Measurements from ENCODE around the gene PPM1H. TPM values are rescaled to one million over a fixed set of nuclear protein-coding genes. Genes with fewer than 3 reads are reported as not detected.

The PPM1H gene
- total RNA-seq, 1 donor from 2014 or later, result 6.3 TPM

GRCh38 chr12:62959745-62960144 is 24.8 kb upstream of the PPM1H start:
- H3K9me3 Mint-ChIP-seq (ENCODE audit: unreplicated experiment), result peaks cover 2% of the 10 kb centered on the region
- peaks cover 3% of the 10 kb centered on the region for H3K4me1 Mint-ChIP-seq (ENCODE audit: low read depth, unreplicated experiment)
- no peak overlapping the region for H3K4me3 Mint-ChIP-seq (ENCODE audit: unreplicated experiment)
- DNase-seq, result no peak
- no peaks in the 10 kb centered on the region for H3K27me3 Mint-ChIP-seq (ENCODE audit: unreplicated experiment)
- no peaks in the 10 kb centered on the region for H3K36me3 Mint-ChIP-seq (ENCODE audit: unreplicated experiment)
- TF ChIP-seq, protein P1, sequence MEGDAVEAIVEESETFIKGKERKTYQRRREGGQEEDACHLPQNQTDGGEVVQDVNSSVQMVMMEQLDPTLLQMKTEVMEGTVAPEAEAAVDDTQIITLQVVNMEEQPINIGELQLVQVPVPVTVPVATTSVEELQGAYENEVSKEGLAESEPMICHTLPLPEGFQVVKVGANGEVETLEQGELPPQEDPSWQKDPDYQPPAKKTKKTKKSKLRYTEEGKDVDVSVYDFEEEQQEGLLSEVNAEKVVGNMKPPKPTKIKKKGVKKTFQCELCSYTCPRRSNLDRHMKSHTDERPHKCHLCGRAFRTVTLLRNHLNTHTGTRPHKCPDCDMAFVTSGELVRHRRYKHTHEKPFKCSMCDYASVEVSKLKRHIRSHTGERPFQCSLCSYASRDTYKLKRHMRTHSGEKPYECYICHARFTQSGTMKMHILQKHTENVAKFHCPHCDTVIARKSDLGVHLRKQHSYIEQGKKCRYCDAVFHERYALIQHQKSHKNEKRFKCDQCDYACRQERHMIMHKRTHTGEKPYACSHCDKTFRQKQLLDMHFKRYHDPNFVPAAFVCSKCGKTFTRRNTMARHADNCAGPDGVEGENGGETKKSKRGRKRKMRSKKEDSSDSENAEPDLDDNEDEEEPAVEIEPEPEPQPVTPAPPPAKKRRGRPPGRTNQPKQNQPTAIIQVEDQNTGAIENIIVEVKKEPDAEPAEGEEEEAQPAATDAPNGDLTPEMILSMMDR (IDR thresholded peaks at IDR 0.05; ENCODE audit: partially characterized antibody, unreplicated experiment), result no peak
- no peak overlapping the region for H3K27ac Mint-ChIP-seq (ENCODE audit: unreplicated experiment)

DNA sequence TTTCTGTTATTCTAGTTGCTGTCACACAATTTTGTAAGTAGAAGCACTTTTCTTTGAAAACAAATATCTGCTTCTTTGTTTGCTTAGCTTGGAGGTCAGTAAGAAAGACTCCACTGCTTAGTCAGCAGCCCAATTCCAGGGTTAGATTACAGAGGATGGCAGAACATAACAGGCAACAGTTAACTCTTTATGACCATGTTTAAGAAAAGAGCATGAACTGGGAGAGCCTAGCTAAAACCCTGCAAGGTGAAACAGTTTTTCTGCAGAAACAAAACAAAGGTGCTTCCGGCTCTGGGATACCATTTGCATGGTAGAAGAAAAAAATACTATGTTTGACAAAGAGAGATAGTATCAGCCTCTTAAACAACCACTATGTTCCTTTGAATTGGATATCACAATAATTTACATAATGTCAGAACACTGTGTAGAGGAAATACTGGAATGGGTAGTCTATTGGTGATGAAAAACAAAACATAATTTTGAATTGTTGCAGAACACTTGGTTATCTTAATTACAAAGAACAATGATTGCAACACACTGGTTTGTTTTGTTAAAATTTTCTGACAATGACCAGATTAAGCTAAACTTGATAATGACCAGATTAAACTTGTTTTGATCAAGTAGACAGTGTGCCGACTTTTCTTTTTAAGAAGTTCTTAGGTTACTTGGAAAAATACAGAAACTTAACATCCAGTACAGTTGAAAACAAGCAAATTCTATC is 22.4 kb upstream of the PPM1H start:
- H3K36me3 Mint-ChIP-seq (ENCODE audit: unreplicated experiment), result no peaks in the 10 kb centered on the region
- H3K27ac Mint-ChIP-seq (ENCODE audit: unreplicated experiment), result no peak overlapping the region
- no peaks in the 10 kb centered on the region for H3K27me3 Mint-ChIP-seq (ENCODE audit: unreplicated experiment)
- H3K9me3 Mint-ChIP-seq (ENCODE audit: unreplicated experiment), result peaks cover 2% of the 10 kb centered on the region
- TF ChIP-seq, protein P1 (IDR thresholded peaks at IDR 0.05; ENCODE audit: partially characterized antibody, unreplicated experiment), result no peak
- H3K4me3 Mint-ChIP-seq (ENCODE audit: unreplicated experiment), result no peak overlapping the region
- H3K4me1 Mint-ChIP-seq (ENCODE audit: low read depth, unreplicated experiment), result peaks cover 3% of the 10 kb centered on the region
- DNase-seq, result no peak

DNA sequence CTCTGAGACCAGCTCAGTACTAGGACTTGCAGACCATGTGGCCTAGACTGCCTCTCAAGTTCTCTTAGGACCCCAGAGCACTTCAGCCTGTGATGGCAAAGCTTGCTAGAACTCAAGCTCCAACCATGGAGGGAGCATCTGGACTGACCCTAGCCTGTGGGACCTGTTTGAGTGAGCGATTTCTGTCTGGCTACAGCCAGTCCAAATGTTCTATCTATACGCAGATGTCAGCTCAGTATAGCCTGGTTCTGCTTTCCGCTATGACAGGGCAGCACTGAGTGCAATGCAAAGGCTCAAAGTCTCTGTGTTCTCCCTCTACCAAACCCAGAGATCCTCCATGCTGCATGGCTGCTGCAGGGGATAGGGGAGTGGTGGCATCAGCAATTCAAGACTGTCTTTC is 20.7 kb upstream of the PPM1H start:
- no peak for DNase-seq
- peaks cover 2% of the 10 kb centered on the region for H3K9me3 Mint-ChIP-seq (ENCODE audit: unreplicated experiment)
- TF ChIP-seq, protein P1 (IDR thresholded peaks at IDR 0.05; ENCODE audit: partially characterized antibody, unreplicated experiment), result no peak
- no peaks in the 10 kb centered on the region for H3K36me3 Mint-ChIP-seq (ENCODE audit: unreplicated experiment)
- H3K27ac Mint-ChIP-seq (ENCODE audit: unreplicated experiment), result no peak overlapping the region
- peaks cover 3% of the 10 kb centered on the region for H3K4me1 Mint-ChIP-seq (ENCODE audit: low read depth, unreplicated experiment)
- no peaks in the 10 kb centered on the region for H3K27me3 Mint-ChIP-seq (ENCODE audit: unreplicated experiment)
- no peak overlapping the region for H3K4me3 Mint-ChIP-seq (ENCODE audit: unreplicated experiment)

DNA sequence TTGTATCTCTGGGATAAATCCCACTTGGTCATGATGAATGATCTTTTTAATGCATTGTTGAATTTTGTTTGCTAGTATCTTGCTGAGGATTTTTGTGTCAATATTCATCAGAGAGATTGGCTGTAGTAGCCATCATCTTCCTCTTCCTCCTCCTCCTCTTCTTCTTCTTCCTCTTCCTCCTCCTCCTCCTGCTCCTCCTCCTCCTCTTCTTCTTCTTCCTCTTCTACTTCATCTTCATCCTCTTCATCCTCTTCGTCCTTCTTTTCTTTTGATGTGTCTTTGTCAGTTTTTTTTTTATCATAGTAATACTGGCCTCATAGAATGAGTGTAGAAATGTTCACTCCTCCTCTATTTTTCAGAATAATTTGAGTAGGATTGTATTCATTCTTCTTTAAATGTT is 15.4 kb upstream of the PPM1H start:
- Mint-ChIP-seq H3K4me3 (ENCODE audit: unreplicated experiment) (no peak overlapping the region), H3K4me1 (ENCODE audit: low read depth, unreplicated experiment) (no peaks in the 10 kb centered on the region), H3K27ac (ENCODE audit: unreplicated experiment) (no peak overlapping the region), H3K9me3 (ENCODE audit: unreplicated experiment) (no peaks in the 10 kb centered on the region), H3K36me3 (ENCODE audit: unreplicated experiment) (no peaks in the 10 kb centered on the region), H3K27me3 (ENCODE audit: unreplicated experiment) (peaks cover 2% of the 10 kb centered on the region)
- TF ChIP-seq, protein P1 (IDR thresholded peaks at IDR 0.05; ENCODE audit: partially characterized antibody, unreplicated experiment), result no peak
- no peak for DNase-seq

DNA sequence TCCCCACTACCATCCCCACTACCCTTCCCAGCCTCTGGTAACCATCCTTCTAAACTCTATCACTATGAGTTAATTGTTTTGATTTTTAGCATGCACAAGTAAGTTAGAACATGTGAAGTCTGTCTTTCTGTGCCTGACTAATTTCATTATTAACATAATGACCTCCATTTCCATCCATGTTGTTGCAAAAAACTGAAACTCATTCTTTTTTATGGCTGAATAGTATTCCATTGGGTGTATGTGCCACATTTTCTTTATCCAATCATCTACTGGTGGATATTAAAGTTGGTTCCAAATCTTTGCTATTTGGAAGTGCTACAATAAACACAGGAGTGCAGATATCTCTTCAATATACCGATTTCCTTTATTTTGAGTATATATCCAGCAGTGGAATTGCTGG is 13.2 kb upstream of the PPM1H start:
- H3K4me3 Mint-ChIP-seq (ENCODE audit: unreplicated experiment), result no peak overlapping the region
- H3K27ac Mint-ChIP-seq (ENCODE audit: unreplicated experiment), result no peak overlapping the region
- TF ChIP-seq, protein P1 (IDR thresholded peaks at IDR 0.05; ENCODE audit: partially characterized antibody, unreplicated experiment), result no peak
- no peaks in the 10 kb centered on the region for H3K9me3 Mint-ChIP-seq (ENCODE audit: unreplicated experiment)
- H3K36me3 Mint-ChIP-seq (ENCODE audit: unreplicated experiment), result no peaks in the 10 kb centered on the region
- no peak for DNase-seq
- H3K27me3 Mint-ChIP-seq (ENCODE audit: unreplicated experiment), result peaks cover 2% of the 10 kb centered on the region
- H3K4me1 Mint-ChIP-seq (ENCODE audit: low read depth, unreplicated experiment), result no peaks in the 10 kb centered on the region
